Measurements from ENCODE around the gene FBXL4.

The FBXL4 gene

DNA sequence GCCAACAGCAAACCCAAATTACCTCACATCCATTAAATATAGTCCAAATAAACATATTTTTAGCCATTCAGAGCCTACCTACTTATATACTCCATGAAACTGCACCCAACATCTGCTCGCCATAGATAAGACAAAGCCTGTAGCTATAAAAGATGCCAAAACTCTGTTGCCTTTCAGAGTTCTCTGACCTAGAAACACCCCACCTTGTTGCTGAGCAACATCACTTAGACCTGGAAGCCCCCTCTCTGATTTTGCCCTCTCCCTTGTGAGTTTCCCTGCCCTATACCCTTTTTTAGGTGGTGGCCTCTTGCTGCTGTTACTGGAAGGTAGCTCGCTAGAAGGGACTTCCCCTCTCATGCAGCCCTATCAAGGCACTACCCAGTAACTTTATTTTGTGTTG is 27.7 kb upstream of the FBXL4 start:
- Histone ChIP-seq H3K4me3 (ENCODE audit: low read depth, low read length) (no peak overlapping the region), H3K27me3 (ENCODE audit: control insufficient read depth, insufficient read depth, low read length) (no peaks in the 10 kb centered on the region), H3K27ac (ENCODE audit: low read depth, low read length) (no peak overlapping the region), H3K9me3 (ENCODE audit: control insufficient read depth, insufficient read depth, low read length) (no peaks in the 10 kb centered on the region), H3K4me1 (ENCODE audit: control insufficient read depth, insufficient read depth, low read length) (peaks cover 9% of the 10 kb centered on the region), H3K9ac (ENCODE audit: low read depth, low read length) (no peak overlapping the region), H3K36me3 (ENCODE audit: control insufficient read depth, insufficient read depth, low read length) (no peaks in the 10 kb centered on the region)

DNA sequence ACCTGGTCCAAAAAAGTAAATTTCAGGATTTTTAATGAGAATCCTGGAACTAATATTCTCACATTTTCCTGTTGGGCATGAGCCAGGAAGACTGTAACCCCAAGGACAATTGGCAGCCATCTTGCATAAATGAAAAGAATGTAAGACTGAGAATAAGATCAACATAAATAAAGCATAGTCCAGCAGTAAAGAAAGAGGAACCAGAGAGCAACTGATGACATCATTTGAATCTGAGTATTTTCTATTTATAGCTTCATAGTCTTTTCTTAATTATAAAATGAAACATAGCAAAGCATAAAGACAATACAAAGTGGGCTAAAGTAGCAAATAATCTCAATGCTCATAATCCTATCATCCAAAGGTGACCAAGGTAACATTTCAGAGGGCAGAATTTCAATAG is 26.6 kb upstream of the FBXL4 start:
- Histone ChIP-seq H3K4me3 (ENCODE audit: low read depth, low read length) (no peak overlapping the region), H3K4me1 (ENCODE audit: control insufficient read depth, insufficient read depth, low read length) (peaks cover 9% of the 10 kb centered on the region), H3K27me3 (ENCODE audit: control insufficient read depth, insufficient read depth, low read length) (no peaks in the 10 kb centered on the region), H3K9ac (ENCODE audit: low read depth, low read length) (no peak overlapping the region), H3K36me3 (ENCODE audit: control insufficient read depth, insufficient read depth, low read length) (no peaks in the 10 kb centered on the region), H3K27ac (ENCODE audit: low read depth, low read length) (no peak overlapping the region), H3K9me3 (ENCODE audit: control insufficient read depth, insufficient read depth, low read length) (no peaks in the 10 kb centered on the region)

DNA sequence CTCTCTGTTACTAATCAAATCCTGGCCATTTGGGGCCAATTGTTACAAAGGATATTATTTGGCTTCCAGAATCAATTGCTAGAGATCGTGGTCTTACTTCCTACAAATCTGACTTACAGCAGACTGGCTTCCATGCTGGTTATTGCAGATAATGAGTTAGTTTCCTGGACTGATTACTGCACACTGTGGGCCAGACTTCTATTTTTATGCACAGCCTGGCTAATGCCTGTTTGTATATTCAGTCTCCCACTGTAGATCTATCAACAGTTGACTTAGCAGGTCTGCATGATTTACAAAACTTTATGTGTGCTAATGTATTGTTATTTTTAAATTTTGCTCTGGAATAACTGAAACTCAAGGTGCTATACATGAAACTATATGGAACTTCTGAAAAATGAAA is 25.8 kb upstream of the FBXL4 start:
- Histone ChIP-seq H3K4me1 (ENCODE audit: control insufficient read depth, insufficient read depth, low read length) (peaks cover 9% of the 10 kb centered on the region), H3K27ac (ENCODE audit: low read depth, low read length) (no peak overlapping the region), H3K27me3 (ENCODE audit: control insufficient read depth, insufficient read depth, low read length) (no peaks in the 10 kb centered on the region), H3K9ac (ENCODE audit: low read depth, low read length) (no peak overlapping the region), H3K9me3 (ENCODE audit: control insufficient read depth, insufficient read depth, low read length) (no peaks in the 10 kb centered on the region), H3K36me3 (ENCODE audit: control insufficient read depth, insufficient read depth, low read length) (no peaks in the 10 kb centered on the region), H3K4me3 (ENCODE audit: low read depth, low read length) (no peak overlapping the region)

DNA sequence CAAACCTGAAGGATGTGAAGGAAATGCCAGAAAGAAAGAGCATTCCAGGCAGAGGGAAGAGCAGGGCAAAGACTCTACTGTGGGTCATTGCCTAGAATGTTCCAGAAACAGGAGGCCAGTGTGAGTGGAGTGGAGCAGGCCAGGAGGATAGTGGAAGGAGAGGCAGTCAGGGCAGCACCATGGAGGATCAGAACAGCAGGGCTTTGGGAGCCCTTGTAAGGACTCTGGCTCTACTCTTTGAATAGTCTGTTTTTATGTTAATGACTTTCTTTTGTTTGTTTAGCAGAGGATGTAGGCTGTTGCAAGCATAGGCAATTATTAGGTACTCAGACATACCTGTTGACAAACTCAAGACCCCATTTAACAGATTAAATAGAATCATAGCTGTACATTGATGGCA is 23.6 kb upstream of the FBXL4 start:
- peaks cover 9% of the 10 kb centered on the region for H3K4me1 ChIP-seq (ENCODE audit: control insufficient read depth, insufficient read depth, low read length)
- no peaks in the 10 kb centered on the region for H3K9me3 ChIP-seq (ENCODE audit: control insufficient read depth, insufficient read depth, low read length)
- H3K36me3 ChIP-seq (ENCODE audit: control insufficient read depth, insufficient read depth, low read length): no peaks in the 10 kb centered on the region
- H3K27ac ChIP-seq (ENCODE audit: low read depth, low read length): no peak overlapping the region
- no peak overlapping the region for H3K9ac ChIP-seq (ENCODE audit: low read depth, low read length)
- H3K27me3 ChIP-seq (ENCODE audit: control insufficient read depth, insufficient read depth, low read length): no peaks in the 10 kb centered on the region
- no peak overlapping the region for H3K4me3 ChIP-seq (ENCODE audit: low read depth, low read length)

DNA sequence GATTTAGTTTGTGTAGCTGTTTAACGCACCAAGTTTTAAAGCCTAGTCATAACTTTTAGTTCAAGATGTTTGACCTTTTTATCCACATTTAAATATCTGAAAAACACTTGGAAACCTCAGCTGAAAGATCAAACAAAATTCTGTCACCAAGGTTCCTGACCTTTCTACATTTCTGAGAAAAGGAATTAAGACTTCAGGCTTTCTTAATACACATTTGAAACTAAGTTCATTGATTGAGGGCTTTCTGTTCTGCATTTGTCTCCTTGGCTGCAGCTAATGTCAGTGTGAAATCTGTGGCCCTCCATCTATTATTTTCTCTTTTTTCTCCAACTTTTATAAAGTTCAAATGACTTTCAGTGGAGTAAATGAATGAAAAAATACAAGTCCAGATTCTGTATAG is 22.7 kb upstream of the FBXL4 start:
- H3K36me3 ChIP-seq (ENCODE audit: control insufficient read depth, insufficient read depth, low read length): no peaks in the 10 kb centered on the region
- no peak overlapping the region for H3K27ac ChIP-seq (ENCODE audit: low read depth, low read length)
- no peak overlapping the region for H3K4me3 ChIP-seq (ENCODE audit: low read depth, low read length)
- H3K27me3 ChIP-seq (ENCODE audit: control insufficient read depth, insufficient read depth, low read length): no peaks in the 10 kb centered on the region
- peaks cover 9% of the 10 kb centered on the region for H3K4me1 ChIP-seq (ENCODE audit: control insufficient read depth, insufficient read depth, low read length)
- no peak overlapping the region for H3K9ac ChIP-seq (ENCODE audit: low read depth, low read length)
- no peaks in the 10 kb centered on the region for H3K9me3 ChIP-seq (ENCODE audit: control insufficient read depth, insufficient read depth, low read length)

DNA sequence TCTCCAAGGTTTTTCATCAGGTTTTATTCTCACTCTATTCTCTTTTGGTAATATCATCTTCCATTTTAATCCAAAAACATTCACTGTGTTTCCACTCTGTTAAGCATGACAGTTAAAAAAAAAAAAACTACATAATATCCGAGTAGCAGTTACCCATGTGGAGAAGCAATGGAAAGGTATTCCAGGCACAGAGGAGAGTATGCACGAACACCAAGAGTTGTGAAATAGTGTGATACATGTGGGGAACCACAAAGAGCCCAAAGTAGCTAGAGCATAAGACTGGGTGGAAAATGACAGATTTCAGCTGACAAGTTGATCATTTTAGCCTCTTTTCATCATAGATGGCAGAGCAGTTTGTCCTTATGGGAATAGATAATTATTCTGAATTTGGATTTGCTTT is 19.9 kb upstream of the FBXL4 start:
- H3K4me1 ChIP-seq (ENCODE audit: control insufficient read depth, insufficient read depth, low read length): peaks cover 9% of the 10 kb centered on the region
- no peaks in the 10 kb centered on the region for H3K9me3 ChIP-seq (ENCODE audit: control insufficient read depth, insufficient read depth, low read length)
- H3K27ac ChIP-seq (ENCODE audit: low read depth, low read length): no peak overlapping the region
- H3K36me3 ChIP-seq (ENCODE audit: control insufficient read depth, insufficient read depth, low read length): no peaks in the 10 kb centered on the region
- no peak overlapping the region for H3K4me3 ChIP-seq (ENCODE audit: low read depth, low read length)
- no peaks in the 10 kb centered on the region for H3K27me3 ChIP-seq (ENCODE audit: control insufficient read depth, insufficient read depth, low read length)
- no peak overlapping the region for H3K9ac ChIP-seq (ENCODE audit: low read depth, low read length)

DNA sequence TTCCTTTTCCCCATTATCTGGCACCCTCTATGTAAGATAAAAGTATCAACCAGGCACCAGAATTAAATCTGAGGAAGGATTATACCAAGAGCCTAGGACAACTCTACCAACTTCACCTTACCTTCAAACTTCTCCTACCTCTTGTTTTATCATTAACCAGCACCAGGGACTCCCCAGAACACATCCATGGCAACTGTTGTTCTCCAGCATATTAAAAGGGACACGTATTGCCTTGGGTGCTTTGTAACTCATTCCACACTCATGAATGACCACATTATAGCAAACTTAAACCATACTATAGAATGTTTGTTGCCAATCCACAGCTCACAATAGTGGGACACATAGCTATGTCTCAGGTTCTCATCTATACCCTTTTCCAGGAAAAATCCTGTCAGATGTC is 11.9 kb upstream of the FBXL4 start:
- Histone ChIP-seq H3K9ac (ENCODE audit: low read depth, low read length) (no peak overlapping the region), H3K36me3 (ENCODE audit: control insufficient read depth, insufficient read depth, low read length) (no peaks in the 10 kb centered on the region), H3K27me3 (ENCODE audit: control insufficient read depth, insufficient read depth, low read length) (no peaks in the 10 kb centered on the region; the same call in 1 of the 2 replicates), H3K27ac (ENCODE audit: low read depth, low read length) (no peak overlapping the region), H3K4me1 (ENCODE audit: control insufficient read depth, insufficient read depth, low read length) (no peaks in the 10 kb centered on the region), H3K4me3 (ENCODE audit: low read depth, low read length) (no peak overlapping the region), H3K9me3 (ENCODE audit: control insufficient read depth, insufficient read depth, low read length) (no peaks in the 10 kb centered on the region)

DNA sequence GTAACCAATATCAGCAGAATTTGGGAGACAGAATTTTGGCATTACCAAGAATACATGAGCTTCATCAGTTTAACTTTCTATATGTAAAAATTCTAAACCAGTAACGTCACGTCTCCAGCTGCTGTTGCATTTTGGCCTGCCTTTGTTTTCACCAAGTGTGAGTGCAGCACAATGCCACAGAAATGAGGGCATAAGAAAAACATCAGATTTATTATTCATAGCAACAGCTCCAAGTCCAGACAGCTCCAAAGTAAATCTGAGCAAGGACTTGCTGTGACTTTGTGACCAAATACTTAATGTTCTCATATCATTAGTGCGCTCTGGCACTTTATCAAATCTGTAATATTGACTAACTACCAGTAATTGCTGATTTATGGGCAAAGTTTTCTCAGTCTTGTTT is 11.0 kb upstream of the FBXL4 start:
- no peak overlapping the region for H3K27ac ChIP-seq (ENCODE audit: low read depth, low read length)
- H3K9me3 ChIP-seq (ENCODE audit: control insufficient read depth, insufficient read depth, low read length): no peaks in the 10 kb centered on the region
- H3K4me3 ChIP-seq (ENCODE audit: low read depth, low read length): no peak overlapping the region
- H3K27me3 ChIP-seq (ENCODE audit: control insufficient read depth, insufficient read depth, low read length): no peaks in the 10 kb centered on the region; the same call in 1 of the 2 replicates
- H3K4me1 ChIP-seq (ENCODE audit: control insufficient read depth, insufficient read depth, low read length): no peaks in the 10 kb centered on the region
- H3K36me3 ChIP-seq (ENCODE audit: control insufficient read depth, insufficient read depth, low read length): no peaks in the 10 kb centered on the region
- H3K9ac ChIP-seq (ENCODE audit: low read depth, low read length): no peak overlapping the region

DNA sequence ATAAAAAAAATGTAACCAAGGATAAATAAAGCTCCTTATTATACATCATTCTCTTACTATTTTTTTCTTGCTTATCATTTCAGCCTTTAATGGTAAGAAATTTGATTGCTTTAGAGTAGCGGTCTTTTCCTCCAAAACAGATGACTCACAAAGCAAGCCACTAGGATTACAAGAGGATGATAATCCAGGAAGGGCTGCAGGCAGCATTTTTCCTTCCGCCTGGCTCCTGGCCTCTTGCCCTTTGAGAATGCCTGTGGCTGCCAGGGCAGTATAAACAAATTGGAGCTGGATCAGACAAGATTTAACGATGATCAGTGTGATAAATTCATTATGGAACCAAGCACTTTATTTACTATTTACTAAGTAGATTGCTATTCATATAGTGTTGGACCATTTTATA is 9.7 kb upstream of the FBXL4 start:
- H3K4me1 ChIP-seq (ENCODE audit: control insufficient read depth, insufficient read depth, low read length): no peaks in the 10 kb centered on the region
- H3K9ac ChIP-seq (ENCODE audit: low read depth, low read length): no peak overlapping the region

DNA sequence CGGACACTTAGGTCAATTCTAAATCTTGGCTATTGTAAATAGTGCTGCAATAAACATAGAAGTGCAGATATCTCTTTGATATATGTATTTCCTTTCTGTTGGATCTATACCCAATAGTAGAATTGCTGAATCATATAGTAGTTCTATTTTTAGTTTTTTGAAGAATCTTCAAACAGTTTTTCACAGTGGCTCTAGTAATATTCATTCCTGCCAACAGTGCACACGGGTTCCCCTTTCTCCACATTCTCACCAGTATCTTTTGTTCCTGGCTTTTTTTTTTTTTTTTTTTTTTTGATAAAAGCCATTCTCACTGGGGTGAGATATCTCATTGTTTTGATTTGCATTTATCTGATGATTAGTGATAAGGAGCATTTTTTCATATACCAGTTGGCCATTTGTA is 1.8 kb upstream of the FBXL4 start:
- no peak overlapping the region for H3K4me3 ChIP-seq (ENCODE audit: low read depth, low read length)
- H3K36me3 ChIP-seq (ENCODE audit: control insufficient read depth, insufficient read depth, low read length): no peaks in the 10 kb centered on the region
- peaks cover 16% of the 10 kb centered on the region; the same call in 1 of the 2 replicates for H3K4me1 ChIP-seq (ENCODE audit: control insufficient read depth, insufficient read depth, low read length)
- H3K27ac ChIP-seq (ENCODE audit: low read depth, low read length): no peak overlapping the region
- no peaks in the 10 kb centered on the region for H3K27me3 ChIP-seq (ENCODE audit: control insufficient read depth, insufficient read depth, low read length)
- H3K9me3 ChIP-seq (ENCODE audit: control insufficient read depth, insufficient read depth, low read length): no peaks in the 10 kb centered on the region
- H3K9ac ChIP-seq (ENCODE audit: low read depth, low read length): no peak overlapping the region

More for the DNA sequence above, 9.7 kb upstream of the FBXL4 start:
- no peaks in the 10 kb centered on the region for H3K9me3 ChIP-seq (ENCODE audit: control insufficient read depth, insufficient read depth, low read length)
- H3K36me3 ChIP-seq (ENCODE audit: control insufficient read depth, insufficient read depth, low read length): no peaks in the 10 kb centered on the region
- H3K27me3 ChIP-seq (ENCODE audit: control insufficient read depth, insufficient read depth, low read length): no peaks in the 10 kb centered on the region; the same call in 1 of the 2 replicates
- no peak overlapping the region for H3K4me3 ChIP-seq (ENCODE audit: low read depth, low read length)
- no peak overlapping the region for H3K27ac ChIP-seq (ENCODE audit: low read depth, low read length)

DNA sequence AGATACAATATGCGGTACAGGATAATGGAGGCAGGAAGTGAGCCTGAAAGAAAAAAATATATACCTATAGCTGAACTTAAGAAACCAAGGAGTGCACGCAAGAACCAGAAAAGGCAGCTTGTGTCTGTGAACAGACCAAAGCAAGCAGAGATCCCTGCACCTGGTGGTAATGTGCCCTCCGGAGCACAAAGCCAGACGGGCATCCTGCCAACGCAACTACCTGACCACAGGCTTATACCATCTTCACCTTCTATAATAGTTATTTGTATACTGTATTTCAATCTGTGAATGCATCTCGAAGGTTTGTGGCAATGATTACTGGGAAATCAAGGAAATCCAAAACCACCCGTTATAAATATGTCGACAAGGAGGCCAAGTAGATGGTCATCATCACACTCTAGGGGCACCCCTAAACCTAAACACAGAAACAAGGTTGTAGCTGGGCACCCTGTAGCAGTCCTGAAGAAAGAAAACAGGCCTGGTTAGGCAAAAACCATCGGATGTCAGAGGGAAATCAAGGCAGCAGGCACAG is 801 bp downstream of the FBXL4 start:
- H3K9ac ChIP-seq (ENCODE audit: low read depth, low read length): peak overlapping the region; percentile 58
- H3K27me3 ChIP-seq (ENCODE audit: control insufficient read depth, insufficient read depth, low read length): no peaks in the 10 kb centered on the region
- H3K27ac ChIP-seq (ENCODE audit: low read depth, low read length): peak overlapping the region; percentile 91

More for the DNA sequence above, 801 bp downstream of the FBXL4 start:
- peak overlapping the region; percentile 65 for H3K4me3 ChIP-seq (ENCODE audit: low read depth, low read length)
- no peaks in the 10 kb centered on the region for H3K9me3 ChIP-seq (ENCODE audit: control insufficient read depth, insufficient read depth, low read length)
- H3K36me3 ChIP-seq (ENCODE audit: control insufficient read depth, insufficient read depth, low read length): no peaks in the 10 kb centered on the region
- peaks cover 16% of the 10 kb centered on the region; the same call in 1 of the 2 replicates for H3K4me1 ChIP-seq (ENCODE audit: control insufficient read depth, insufficient read depth, low read length)
